Measurements from ENCODE around the gene FAM184A. TPM values are rescaled to one million over a fixed set of nuclear protein-coding genes. Genes with fewer than 3 reads are reported as not detected.

FAM184A gene
- total RNA-seq, 1 experiment from 2014 or later = 13.3 TPM

- peak; percentile 6 for ATAC-seq
- TF ChIP-seq TCF7 (CRISPR knock-in tag; IDR thresholded peaks at IDR 0.05; ENCODE audit: low read depth) = no peak
- POLR2A ChIA-PET = no interaction called here
- H3K27me3 Mint-ChIP-seq (ENCODE audit: low read depth) = no peaks in the 10 kb centered on the region
- H3K36me3 Mint-ChIP-seq = no peaks in the 10 kb centered on the region
- CTCF ChIA-PET = no interaction called here
- peaks cover 78% of the 10 kb centered on the region for H3K4me1 Mint-ChIP-seq
- H3K9me3 Mint-ChIP-seq = no peaks in the 10 kb centered on the region
- H3K27ac Mint-ChIP-seq = peak overlapping the region; percentile 77
- H3K4me3 Mint-ChIP-seq = no peak overlapping the region
- DNase-seq (ENCODE audit: low spot score) = no peak
Observed at GRCh38 chr6:119037941-119038623, 40.4 kb downstream of the FAM184A start.

- H3K36me3 Mint-ChIP-seq = no peaks in the 10 kb centered on the region
- ChIA-PET POLR2A (no interaction called here), CTCF (no interaction called here)
- H3K9me3 Mint-ChIP-seq = no peaks in the 10 kb centered on the region
- no peaks in the 10 kb centered on the region for H3K27me3 Mint-ChIP-seq (ENCODE audit: low read depth)
- H3K27ac Mint-ChIP-seq = no peak overlapping the region
- DNase-seq (ENCODE audit: low spot score) = no peak
- no peak overlapping the region for H3K4me3 Mint-ChIP-seq
- peaks cover 80% of the 10 kb centered on the region for H3K4me1 Mint-ChIP-seq
- no peak for ATAC-seq
- TF ChIP-seq ZMAT4 (CRISPR knock-in tag; IDR thresholded peaks at IDR 0.05) = no peak
- no peak for TF ChIP-seq ELF4 (CRISPR knock-in tag; IDR thresholded peaks at IDR 0.05; ENCODE audit: low read depth)
- no peak for TF ChIP-seq ZNF138 (CRISPR knock-in tag; conservative IDR thresholded peaks at IDR 0.05)
- no peak for TF ChIP-seq CDX4 (CRISPR knock-in tag; IDR thresholded peaks at IDR 0.05; ENCODE audit: borderline replicate concordance)
- no peak for TF ChIP-seq JUN (CRISPR knock-in tag; IDR thresholded peaks at IDR 0.05)
- TF ChIP-seq E2F1 (CRISPR knock-in tag; IDR thresholded peaks at IDR 0.05) = no peak
- no peak for TF ChIP-seq TCF7 (CRISPR knock-in tag; IDR thresholded peaks at IDR 0.05; ENCODE audit: low read depth)
- no peak for TF ChIP-seq HMGA2 (CRISPR knock-in tag; IDR thresholded peaks at IDR 0.05)
- TF ChIP-seq, protein P1, sequence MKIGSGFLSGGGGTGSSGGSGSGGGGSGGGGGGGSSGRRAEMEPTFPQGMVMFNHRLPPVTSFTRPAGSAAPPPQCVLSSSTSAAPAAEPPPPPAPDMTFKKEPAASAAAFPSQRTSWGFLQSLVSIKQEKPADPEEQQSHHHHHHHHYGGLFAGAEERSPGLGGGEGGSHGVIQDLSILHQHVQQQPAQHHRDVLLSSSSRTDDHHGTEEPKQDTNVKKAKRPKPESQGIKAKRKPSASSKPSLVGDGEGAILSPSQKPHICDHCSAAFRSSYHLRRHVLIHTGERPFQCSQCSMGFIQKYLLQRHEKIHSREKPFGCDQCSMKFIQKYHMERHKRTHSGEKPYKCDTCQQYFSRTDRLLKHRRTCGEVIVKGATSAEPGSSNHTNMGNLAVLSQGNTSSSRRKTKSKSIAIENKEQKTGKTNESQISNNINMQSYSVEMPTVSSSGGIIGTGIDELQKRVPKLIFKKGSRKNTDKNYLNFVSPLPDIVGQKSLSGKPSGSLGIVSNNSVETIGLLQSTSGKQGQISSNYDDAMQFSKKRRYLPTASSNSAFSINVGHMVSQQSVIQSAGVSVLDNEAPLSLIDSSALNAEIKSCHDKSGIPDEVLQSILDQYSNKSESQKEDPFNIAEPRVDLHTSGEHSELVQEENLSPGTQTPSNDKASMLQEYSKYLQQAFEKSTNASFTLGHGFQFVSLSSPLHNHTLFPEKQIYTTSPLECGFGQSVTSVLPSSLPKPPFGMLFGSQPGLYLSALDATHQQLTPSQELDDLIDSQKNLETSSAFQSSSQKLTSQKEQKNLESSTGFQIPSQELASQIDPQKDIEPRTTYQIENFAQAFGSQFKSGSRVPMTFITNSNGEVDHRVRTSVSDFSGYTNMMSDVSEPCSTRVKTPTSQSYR (CRISPR knock-in tag; IDR thresholded peaks at IDR 0.05) = no peak
- no peak for TF ChIP-seq ZNF232 (CRISPR knock-in tag; IDR thresholded peaks at IDR 0.05)
- no peak for TF ChIP-seq ZNF671 (CRISPR knock-in tag; IDR thresholded peaks at IDR 0.05)
- TF ChIP-seq ZNF425 (CRISPR knock-in tag; conservative IDR thresholded peaks at IDR 0.05) = no peak
Observed at GRCh38 chr6:119037264-119037663, 41.2 kb downstream of the FAM184A start.

- CTCF ChIA-PET = interaction anchor here (0.7 to 2.2 kb wide), 7 partner anchors 12 to 93 kb away, joined by 3 to 7 read pairs (median 4); partner anchors contain the start of gene FAM184A
- TF ChIP-seq IRF2 (CRISPR knock-in tag; IDR thresholded peaks at IDR 0.05; ENCODE audit: borderline replicate concordance, low read depth) = no peak
- no peak for TF ChIP-seq ATF1 (CRISPR knock-in tag; IDR thresholded peaks at IDR 0.05)
- no peak for TF ChIP-seq TCF7 (CRISPR knock-in tag; IDR thresholded peaks at IDR 0.05; ENCODE audit: low read depth)
- TF ChIP-seq GABPB1 (CRISPR knock-in tag; IDR thresholded peaks at IDR 0.05) = no peak
- no peak for TF ChIP-seq ZNF423 (CRISPR knock-in tag; IDR thresholded peaks at IDR 0.05)
- no peak overlapping the region for H3K27ac Mint-ChIP-seq
- H3K27me3 Mint-ChIP-seq (ENCODE audit: low read depth) = peaks cover 2% of the 10 kb centered on the region; the same call in 1 of the 2 replicates
- ATAC-seq (no peak), DNase-seq (ENCODE audit: low spot score) (no peak)
- peak overlapping the region; percentile 56; the same call in 1 of the 2 replicates for H3K4me3 Mint-ChIP-seq
- H3K36me3 Mint-ChIP-seq = no peaks in the 10 kb centered on the region
- H3K9me3 Mint-ChIP-seq = no peaks in the 10 kb centered on the region
- peaks cover 81% of the 10 kb centered on the region for H3K4me1 Mint-ChIP-seq
- POLR2A ChIA-PET = interaction anchor here (0.8 kb wide), 1 partner anchor 42 kb away, joined by 3 read pairs; no protein-coding TSS in a partner anchor
Observed at GRCh38 chr6:119036081-119036480, 42.4 kb downstream of the FAM184A start.

Data from WTC11 (cell line).